A549 treated with Mapracorat at 1 μM for 4 hours (cell line): ENCODE data around the gene BUD13. TPM values are rescaled to one million over a fixed set of nuclear protein-coding genes. Genes with fewer than 3 reads are reported as not detected.

ENCODE experiments used
- total RNA-seq: library from RNA; stranded (reverse); fragments of 200-300 nt; extraction: Qiagen RNA extraction; gene quantifications from 5 replicates; pipeline ENCODE4 v1.2.3, GENCODE V29; 2022

BUD13 gene
- 11.9 to 12.4 TPM (median 12.2 TPM) in 5 replicates for total RNA-seq

GRCh38 chr11:116772443-116773202 is at the start of gene BUD13:
Gene BUD13, minus strand, starts transcription at chr11:116772987. Its CDS starts 23 bp downstream, at chr11:116772964.

GRCh38 chr11:116791813-116792143 is 19.0 kb upstream of the BUD13 start, which contains the start of gene APOA5:
Gene APOA5, minus strand, starts transcription at chr11:116791879. Its CDS starts 19 bp downstream, at chr11:116791860.

GRCh38 chr11:116787786-116788486 is 15.1 kb upstream of the BUD13 start, which contains the start of gene ZPR1:
Gene ZPR1, minus strand, starts transcription at chr11:116788023. Its CDS starts 33 bp downstream, at chr11:116787990.

Other genes with a start within 250 kb of the BUD13 start
- 52.0 to 60.1 TPM (median 53.6 TPM) in 5 replicates for gene ZPR1, start 15.0 kb upstream of the BUD13 start, total RNA-seq
- not detected in 5 replicates for gene APOA5, start 18.9 kb upstream of the BUD13 start, total RNA-seq
- gene APOA4, start 50.3 kb upstream of the BUD13 start, total RNA-seq, result not detected in 5 replicates
- not detected in 5 replicates for gene APOC3, start 56.9 kb upstream of the BUD13 start, total RNA-seq
- 0.23 to 0.40 TPM in 2 of 5 replicates, not detected in the others for gene APOA1, start 64.6 kb upstream of the BUD13 start, total RNA-seq